Occipital lobe (tissue), 2 donors: ENCODE data around the gene PPM1K. TPM values are rescaled to one million over a fixed set of nuclear protein-coding genes. Genes with fewer than 3 reads are reported as not detected.
A peak's percentile ranks its signal among the peaks of the same experiment; 100 is the strongest.
"Not testable (repeated sequence)": the region's sequence is repeated elsewhere in the genome, so short reads cannot be mapped to it uniquely, and the experiment has no call there.

ENCODE experiments used
- DNase-seq: peaks from one replicate; lab custom pipeline; 2025; lab: John Stamatoyannopoulos, UW
- total RNA-seq: library from RNA; depleted of rRNA; stranded (reverse); fragments of >200 nt; gene quantifications from one replicate; pipeline ENCODE4 v1.2.3, GENCODE V29; 2014

The PPM1K gene
- total RNA-seq: 125 TPM

- DNase-seq: peak; percentile 99
Observed at GRCh38 chr4:88284439-88285234, at the start of gene PPM1K. Gene PPM1K (minus strand): TSS chr4:88284561. CDS start chr4:88278583, 5,978 bp downstream.

GRCh38 chr4:88333741-88334405 is 49.5 kb upstream of the PPM1K start:
- DNase-seq: no peak

GRCh38 chr4:88327665-88328064 is 43.3 kb upstream of the PPM1K start:
- no peak for DNase-seq

- no peak for DNase-seq
Observed at GRCh38 chr4:88320780-88321373, 36.5 kb upstream of the PPM1K start.

GRCh38 chr4:88320224-88320779 is 35.9 kb upstream of the PPM1K start:
- no peak for DNase-seq

GRCh38 chr4:88318751-88319350 is 34.5 kb upstream of the PPM1K start:
- no peak for DNase-seq

GRCh38 chr4:88315460-88316017 is 31.2 kb upstream of the PPM1K start:
- no peak for DNase-seq

- not testable (repeated sequence) for DNase-seq
Observed at GRCh38 chr4:88313088-88313624, 28.8 kb upstream of the PPM1K start.

- DNase-seq: no peak
Observed at GRCh38 chr4:88308587-88308986, 24.2 kb upstream of the PPM1K start.

GRCh38 chr4:88297725-88298454 is 13.5 kb upstream of the PPM1K start:
- DNase-seq: no peak

GRCh38 chr4:88297212-88297516 is 12.8 kb upstream of the PPM1K start:
- DNase-seq: no peak

GRCh38 chr4:88296413-88297211 is 12.3 kb upstream of the PPM1K start:
- no peak for DNase-seq

- no peak for DNase-seq
Observed at GRCh38 chr4:88295656-88296055, 11.3 kb upstream of the PPM1K start.

- no peak for DNase-seq
Observed at GRCh38 chr4:88291003-88291402, 6.6 kb upstream of the PPM1K start.

- DNase-seq: no peak
Observed at GRCh38 chr4:88286897-88287296, 2.5 kb upstream of the PPM1K start.

GRCh38 chr4:88285235-88285653 is 883 bp upstream of the PPM1K start:
- DNase-seq: no peak

- DNase-seq: peak; percentile 67
Observed at GRCh38 chr4:88283661-88284438, 511 bp downstream of the PPM1K start.

- no peak for DNase-seq
Observed at GRCh38 chr4:88280228-88280795, 4.0 kb downstream of the PPM1K start.
